Measurements from ENCODE around the gene MKX.

The MKX gene, protein sequence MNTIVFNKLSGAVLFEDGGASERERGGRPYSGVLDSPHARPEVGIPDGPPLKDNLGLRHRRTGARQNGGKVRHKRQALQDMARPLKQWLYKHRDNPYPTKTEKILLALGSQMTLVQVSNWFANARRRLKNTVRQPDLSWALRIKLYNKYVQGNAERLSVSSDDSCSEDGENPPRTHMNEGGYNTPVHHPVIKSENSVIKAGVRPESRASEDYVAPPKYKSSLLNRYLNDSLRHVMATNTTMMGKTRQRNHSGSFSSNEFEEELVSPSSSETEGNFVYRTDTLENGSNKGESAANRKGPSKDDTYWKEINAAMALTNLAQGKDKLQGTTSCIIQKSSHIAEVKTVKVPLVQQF

DNA sequence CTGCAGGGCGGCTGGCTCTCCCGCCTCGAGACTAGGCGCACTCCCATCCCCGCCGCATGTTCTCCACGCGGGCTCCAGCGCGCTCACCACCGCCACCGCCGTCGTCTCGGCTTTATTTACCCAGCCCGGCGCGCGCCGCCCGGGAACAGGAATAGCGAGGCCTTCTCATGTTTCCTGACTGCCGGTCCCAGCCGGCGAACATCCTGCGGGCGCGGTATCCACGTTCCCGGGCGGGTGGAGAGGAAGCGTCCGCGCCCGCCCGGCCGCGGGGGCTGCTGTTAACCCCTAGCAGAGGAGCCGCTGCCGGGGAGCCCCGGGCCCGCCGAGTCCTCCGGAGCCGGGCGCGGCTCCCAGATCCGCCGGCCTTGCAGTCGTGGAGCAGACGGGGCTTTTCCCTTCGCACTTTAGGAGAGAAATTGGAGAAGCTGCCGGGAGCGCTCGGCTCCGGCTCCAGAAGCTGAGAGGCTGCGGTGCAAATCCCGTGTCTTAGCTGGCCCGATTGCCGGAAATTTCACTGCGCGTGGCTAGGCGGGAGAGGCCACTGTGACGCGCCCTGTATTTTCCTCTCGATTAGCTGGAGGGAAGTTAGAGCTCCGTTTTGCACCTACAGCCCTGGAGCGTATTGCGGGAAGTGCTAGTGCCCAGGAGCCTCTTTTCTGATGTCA is at the start of gene MKX:
TSS of gene MKX (minus strand) at position 88 of the 665 bp plus-strand sequence. CDS start 2,404 bp downstream, outside the sequence.
- TF ChIP-seq, protein P1, sequence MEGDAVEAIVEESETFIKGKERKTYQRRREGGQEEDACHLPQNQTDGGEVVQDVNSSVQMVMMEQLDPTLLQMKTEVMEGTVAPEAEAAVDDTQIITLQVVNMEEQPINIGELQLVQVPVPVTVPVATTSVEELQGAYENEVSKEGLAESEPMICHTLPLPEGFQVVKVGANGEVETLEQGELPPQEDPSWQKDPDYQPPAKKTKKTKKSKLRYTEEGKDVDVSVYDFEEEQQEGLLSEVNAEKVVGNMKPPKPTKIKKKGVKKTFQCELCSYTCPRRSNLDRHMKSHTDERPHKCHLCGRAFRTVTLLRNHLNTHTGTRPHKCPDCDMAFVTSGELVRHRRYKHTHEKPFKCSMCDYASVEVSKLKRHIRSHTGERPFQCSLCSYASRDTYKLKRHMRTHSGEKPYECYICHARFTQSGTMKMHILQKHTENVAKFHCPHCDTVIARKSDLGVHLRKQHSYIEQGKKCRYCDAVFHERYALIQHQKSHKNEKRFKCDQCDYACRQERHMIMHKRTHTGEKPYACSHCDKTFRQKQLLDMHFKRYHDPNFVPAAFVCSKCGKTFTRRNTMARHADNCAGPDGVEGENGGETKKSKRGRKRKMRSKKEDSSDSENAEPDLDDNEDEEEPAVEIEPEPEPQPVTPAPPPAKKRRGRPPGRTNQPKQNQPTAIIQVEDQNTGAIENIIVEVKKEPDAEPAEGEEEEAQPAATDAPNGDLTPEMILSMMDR (IDR thresholded peaks at IDR 0.05; ENCODE audit: low read depth, low read length): no peak
- peak within 1 kb of the TSS; percentile 49 for H3K4me3 ChIP-seq (ENCODE audit: low read depth, low read length)

DNA sequence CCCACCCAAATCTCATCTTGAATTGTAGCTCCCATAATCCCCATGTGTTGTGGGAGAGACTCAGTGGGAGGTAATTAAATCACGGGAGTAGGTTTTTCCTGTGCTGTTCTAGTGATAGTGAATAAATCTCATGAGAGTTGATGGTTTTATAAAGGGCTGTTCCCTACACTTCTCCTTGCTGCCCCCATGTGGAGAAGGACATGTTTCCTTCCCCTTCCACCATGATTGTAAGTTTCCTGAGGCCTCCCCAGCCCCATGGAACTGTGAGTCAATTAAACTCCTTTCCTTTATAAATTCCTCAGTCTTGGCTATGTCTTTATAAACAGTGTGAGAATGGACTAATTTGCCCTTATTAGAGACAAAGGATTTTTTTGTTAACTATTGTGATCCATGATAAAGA is 48.5 kb upstream of the MKX start:
- H3K4me3 ChIP-seq (ENCODE audit: low read depth, low read length): no peak overlapping the region
- TF ChIP-seq, protein P1 (IDR thresholded peaks at IDR 0.05; ENCODE audit: low read depth, low read length): no peak; the same call in 1 of the 2 replicates

DNA sequence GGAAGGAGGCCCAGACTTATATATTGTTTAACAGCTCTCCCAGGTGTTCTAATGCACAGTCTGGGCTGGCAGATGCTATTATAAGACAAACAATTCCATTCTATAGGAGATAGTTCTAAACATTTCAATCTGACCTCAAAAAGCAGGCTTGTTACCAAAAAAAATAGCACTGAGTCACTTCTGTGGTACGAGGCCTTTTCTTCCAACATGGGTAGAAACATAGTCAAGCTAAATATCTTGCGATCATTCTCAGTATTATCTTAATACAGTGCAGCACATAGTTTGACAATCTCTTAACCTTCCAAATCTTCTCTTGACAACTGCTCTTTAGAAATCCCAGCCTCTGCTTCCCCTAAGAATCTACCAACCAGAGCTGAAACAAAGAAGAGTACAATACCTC is 46.6 kb upstream of the MKX start:
- no peak overlapping the region for H3K4me3 ChIP-seq (ENCODE audit: low read depth, low read length)
- TF ChIP-seq, protein P1 (IDR thresholded peaks at IDR 0.05; ENCODE audit: low read depth, low read length): no peak

DNA sequence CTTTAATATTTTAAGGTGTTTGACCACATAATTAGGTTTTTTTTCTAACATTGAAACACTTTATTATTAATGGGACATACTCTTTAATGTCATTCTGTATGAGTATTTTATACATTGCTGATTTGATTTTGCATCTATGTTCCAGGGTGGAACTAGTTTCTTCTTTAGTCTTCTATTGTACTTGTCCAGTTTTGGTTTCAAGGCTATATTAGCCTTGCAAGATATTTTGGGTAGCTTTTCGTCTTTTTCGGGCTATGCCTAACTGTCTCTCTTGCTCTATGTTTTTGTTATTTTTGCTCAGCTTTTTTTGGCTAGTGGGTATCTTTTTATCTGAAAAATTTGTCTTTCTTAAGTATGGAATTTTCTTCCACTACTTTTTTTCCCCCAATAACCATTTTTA is 38.7 kb upstream of the MKX start:
- no peak overlapping the region for H3K4me3 ChIP-seq (ENCODE audit: low read depth, low read length)

DNA sequence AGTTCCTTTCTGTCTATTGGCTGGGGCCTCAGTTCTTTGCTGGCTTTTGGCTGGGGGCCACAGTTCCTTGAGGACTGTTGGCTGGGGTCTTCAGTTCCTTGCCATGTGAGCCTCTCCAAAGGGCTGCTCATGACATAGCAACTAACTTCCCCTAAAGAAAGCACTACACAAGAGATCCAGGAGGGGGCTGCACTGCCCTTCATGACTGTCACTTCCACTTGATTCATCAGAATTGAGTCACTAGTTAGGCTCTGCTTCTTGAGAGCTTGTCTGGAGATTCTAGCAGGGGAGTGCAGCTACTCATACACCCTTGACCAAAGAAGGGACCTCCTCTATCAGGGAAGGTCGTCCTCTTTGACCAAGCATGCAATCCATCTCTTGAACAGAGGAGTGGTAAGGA is 38.0 kb upstream of the MKX start:
- H3K4me3 ChIP-seq (ENCODE audit: low read depth, low read length): no peak overlapping the region
- TF ChIP-seq, protein P1 (IDR thresholded peaks at IDR 0.05; ENCODE audit: low read depth, low read length): peak; percentile 45; the same call in 1 of the 2 replicates

More for the DNA sequence above, 38.7 kb upstream of the MKX start:
- TF ChIP-seq, protein P1 (IDR thresholded peaks at IDR 0.05; ENCODE audit: low read depth, low read length): no peak

DNA sequence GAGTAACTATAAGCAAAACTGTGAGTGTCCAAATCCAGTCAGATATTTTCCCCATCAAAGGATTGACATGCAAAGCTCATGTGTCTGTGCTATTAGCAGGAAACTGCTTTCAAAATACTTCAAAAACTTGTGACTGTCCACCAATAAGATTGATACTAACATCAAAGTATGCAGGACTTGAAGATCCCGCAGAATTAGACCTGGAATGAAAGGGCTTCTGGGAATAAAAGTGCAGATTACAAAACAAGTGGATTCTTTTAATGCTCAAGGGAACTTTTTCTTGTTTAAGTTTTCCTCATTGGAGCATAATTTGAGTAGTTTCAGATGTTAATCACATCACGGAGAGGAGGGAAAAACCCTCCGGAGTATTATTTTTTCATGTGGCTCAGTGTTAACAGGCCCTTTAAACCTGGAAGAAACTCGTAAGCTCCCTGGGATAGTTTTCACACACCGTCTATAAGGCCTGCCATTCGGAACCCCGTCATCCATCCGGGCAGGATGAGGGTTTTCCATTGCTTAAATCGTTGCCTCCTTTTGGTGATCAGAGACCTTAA is 33.9 kb upstream of the MKX start:
- TF ChIP-seq, protein P1 (IDR thresholded peaks at IDR 0.05; ENCODE audit: low read depth, low read length): no peak

DNA sequence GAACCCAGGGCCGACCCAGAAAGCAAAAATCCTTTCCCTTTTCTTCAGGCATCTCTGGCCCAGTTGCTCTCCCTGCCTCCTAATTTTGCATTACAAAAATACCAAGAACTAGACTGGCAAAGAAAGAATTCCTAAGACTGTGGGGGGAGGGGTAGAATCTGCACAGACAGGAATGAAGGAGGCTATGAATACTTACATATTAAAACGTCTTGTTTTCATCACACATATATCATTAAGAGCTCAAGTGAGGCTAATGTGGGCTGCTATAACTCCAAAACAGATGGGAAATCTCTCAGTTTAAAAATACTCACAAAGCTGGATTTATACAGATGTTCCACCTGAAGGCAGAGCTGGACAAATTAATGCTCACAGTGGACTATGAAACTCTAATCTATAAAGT is 29.2 kb upstream of the MKX start:
- H3K4me3 ChIP-seq (ENCODE audit: low read depth, low read length): no peak overlapping the region
- TF ChIP-seq, protein P1 (IDR thresholded peaks at IDR 0.05; ENCODE audit: low read depth, low read length): no peak

More for the DNA sequence above, 33.9 kb upstream of the MKX start:
- no peak overlapping the region for H3K4me3 ChIP-seq (ENCODE audit: low read depth, low read length)

Data from WI38 (cell line).